ELR (cell line): Measurements from ENCODE around the gene RUNX1.

Experiments used
- DNase-seq: peaks from one replicate; pipeline ENCODE4 v3.0.0-alpha.2; 2015; ENCODE audit warnings: low read depth

RUNX1 gene

DNA sequence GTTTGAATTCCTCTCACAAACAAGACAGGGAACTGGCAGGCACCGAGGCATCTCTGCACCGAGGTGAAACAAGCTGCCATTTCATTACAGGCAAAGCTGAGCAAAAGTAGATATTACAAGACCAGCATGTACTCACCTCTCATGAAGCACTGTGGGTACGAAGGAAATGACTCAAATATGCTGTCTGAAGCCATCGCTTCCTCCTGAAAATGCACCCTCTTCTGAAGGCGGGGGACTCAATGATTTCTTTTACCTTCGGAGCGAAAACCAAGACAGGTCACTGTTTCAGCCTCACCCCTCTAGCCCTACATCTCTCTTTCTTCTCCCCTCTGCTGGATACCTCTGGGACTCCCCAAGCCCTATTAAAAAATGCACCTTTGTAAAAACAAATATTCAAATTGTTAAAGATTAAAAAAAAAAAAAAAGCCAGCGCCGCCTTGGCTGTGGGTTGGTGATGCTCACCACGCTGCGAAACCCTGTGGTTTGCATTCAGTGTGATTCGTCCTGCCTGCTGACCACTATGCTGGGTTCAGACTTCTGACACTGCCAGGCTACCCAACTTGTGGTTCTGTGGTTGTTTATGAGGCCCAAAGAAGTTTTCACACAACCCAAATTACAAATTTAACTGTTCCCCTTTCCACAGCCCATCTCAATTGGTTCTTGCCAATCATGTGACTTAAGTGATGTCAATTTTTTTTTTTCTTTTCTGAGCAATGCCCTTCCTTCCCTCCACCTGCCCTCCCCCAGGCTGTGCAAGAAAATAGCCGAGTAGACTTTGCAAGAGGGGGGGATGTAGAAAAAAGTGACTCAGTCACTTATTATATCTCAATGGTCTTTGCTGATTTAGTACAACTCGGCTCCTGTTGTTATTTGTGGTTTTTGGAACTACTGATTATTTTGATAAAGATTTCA, at the start of gene RUNX1:
Gene RUNX1, minus strand, starts transcription at position 597 of the 912 bp plus-strand sequence.
- peak; percentile 90 for DNase-seq

GRCh38 chr21:35097525-35097924, 48.4 kb upstream of the RUNX1 start:
- no peak for DNase-seq

GRCh38 chr21:35096959-35097358, 47.9 kb upstream of the RUNX1 start:
- DNase-seq = no peak

DNA sequence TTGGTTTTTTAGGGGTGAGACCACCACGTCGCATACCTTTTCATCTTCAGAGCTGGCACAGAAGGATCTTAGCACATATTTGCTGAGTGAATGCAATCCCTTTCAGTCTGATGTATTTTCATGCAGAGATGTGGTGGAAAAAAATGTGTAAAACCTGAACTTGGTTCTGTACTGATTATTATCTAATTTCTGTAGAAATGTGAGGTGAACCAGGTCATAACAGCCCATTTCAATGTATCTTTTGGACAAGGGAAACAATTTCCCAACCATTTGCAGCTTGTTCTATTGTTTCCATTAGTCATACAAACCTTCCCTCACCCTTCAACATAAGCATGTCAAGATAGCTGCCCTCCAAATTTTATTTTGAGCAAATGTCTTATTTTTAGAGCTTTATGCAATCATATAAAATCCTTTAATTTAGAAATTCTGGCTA, 46.8 kb upstream of the RUNX1 start:
- no peak for DNase-seq

- DNase-seq = no peak
Measured at GRCh38 chr21:35093514-35093913, 44.4 kb upstream of the RUNX1 start.

DNA sequence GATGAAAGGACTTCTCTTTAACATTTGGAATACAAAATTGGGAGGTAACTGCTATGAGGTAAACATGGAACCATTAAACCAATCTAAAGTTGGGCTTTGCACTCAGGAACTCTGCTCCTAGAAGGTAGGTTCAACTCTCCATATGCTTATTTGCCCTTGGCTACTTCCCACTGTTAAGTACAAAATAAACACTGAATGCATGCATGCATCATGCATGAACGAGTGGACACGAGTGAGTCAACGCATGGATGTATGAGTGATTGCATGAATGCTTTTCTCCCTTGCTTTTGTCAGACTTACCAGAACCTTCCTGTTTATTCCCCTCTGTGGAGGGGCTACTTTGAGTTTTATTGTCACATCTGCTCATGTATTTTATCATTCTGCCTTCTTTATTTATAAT, 42.4 kb upstream of the RUNX1 start:
- peak; percentile 23 for DNase-seq

DNA sequence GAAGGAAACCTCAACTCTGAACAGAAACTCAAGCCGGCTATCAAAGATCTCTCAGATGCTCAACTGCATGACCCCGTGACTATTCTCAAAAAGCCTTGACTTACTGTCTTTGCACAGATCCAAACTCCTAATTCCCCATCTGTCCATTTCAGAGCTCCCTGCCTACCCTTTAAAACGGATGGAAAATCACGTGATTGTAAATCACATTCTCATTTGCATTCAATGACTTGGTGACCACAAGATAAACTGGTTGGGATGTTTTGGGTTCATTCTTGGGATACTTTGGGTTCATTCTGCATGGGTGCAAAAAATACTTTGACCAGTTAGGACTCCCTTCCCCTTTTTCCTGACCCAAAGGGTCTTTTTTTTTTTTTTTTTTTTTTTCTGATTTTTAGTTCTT, 41.3 kb upstream of the RUNX1 start:
- no peak for DNase-seq

- peak; percentile 48 for DNase-seq
Measured at GRCh38 chr21:35088319-35088771, 39.2 kb upstream of the RUNX1 start.

DNA sequence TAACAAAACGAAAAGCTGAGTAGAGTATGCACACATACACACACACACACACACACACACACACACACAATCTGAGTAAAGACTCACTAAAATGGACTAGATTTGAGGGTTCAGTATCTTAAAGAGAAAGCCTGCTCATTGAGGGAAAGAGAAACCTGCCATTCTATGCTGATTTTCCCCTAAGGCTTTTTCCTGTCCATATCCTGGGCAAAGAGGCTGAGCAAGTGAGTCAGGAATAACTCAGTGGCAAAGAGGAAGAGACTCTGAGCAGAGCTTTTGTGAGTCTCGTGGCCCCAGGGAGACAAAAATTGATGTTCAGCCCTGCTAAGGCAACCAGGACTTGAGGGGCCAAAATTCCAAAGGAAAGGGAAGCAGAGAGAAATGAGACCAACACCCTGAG, 37.3 kb upstream of the RUNX1 start:
- DNase-seq = peak; percentile 89

GRCh38 chr21:35084869-35085268, 35.8 kb upstream of the RUNX1 start:
- peak; percentile 94 for DNase-seq

DNA sequence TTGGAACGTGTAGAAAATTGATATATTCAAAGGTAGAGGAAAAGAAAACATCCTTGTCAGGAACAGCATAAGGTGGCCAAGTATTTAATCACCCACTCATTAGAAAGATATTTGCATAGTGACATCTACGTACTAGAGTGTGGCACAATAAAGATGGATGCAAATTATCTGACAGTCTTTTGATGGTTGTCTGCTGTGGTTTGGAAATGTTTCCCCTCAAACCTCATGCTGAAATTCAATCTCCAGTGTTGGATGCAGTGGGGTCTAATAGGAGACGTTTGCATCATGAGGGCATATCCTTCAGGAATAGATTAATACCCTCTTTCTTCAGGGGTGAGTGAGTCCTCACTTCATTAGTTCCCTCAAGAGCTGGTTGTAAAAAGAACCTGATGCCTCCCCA, 34.1 kb upstream of the RUNX1 start:
- DNase-seq = no peak

DNA sequence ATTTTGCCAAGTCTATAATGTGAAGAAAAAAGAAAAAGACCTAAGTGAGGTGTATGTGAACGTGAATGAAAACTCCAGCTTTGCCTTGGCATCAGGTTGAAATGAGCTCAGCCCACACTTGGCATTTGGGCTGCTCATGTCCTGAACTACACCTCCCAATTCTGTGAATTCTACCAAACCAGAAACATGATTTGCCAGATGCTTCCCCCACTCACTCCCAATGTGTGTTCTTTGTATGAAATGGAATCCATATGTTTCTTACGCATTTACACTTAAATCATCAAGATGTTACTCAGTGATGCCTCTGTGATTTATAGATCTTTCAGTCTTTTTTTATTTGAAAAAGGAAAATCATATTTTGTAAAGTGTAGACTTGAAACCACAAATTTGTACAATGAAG, 32.8 kb upstream of the RUNX1 start:
- no peak for DNase-seq

- DNase-seq = peak; percentile 45
Measured at GRCh38 chr21:35079181-35079580, 30.1 kb upstream of the RUNX1 start.

DNA sequence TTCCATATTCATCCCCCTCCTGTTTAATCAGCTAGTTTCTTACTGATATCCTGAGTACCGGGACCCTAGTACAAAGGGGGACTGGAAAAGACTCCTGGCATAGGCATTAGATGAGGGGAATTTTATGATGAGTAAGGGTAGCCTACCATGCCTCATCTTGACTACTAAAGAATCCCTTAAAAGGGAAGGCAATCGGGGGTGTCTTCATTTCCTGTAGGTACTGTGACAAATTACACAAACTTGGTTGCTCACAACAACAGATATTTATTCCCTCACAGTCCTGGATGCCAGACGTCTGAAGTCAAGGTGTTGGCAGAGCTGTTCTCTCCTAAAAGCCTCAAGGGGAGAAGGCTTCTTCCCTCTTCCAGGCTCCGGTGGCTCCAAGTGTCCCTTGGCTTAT, 28.9 kb upstream of the RUNX1 start:
- DNase-seq = peak; percentile 42

- DNase-seq = no peak
Measured at GRCh38 chr21:35077466-35077865, 28.4 kb upstream of the RUNX1 start.

DNA sequence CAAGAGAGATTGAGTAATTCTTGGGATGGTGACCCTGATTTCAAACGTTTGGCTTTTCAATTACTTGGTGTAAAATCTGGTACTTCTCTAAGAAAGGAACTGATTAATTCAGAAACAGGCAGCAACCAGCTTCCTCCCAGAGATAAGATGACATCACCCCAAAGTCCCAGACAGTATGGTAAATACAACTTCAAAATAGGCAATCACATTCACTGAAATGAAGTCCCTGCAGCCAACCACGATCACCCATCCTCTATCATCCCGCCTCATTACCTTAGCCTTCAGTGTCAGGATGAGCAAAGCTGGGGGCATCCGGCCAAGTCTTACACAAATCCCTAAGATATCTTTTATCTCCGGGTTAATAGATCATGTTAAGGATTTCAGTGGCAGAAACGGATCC, 26.4 kb upstream of the RUNX1 start:
- peak; percentile 60 for DNase-seq

DNA sequence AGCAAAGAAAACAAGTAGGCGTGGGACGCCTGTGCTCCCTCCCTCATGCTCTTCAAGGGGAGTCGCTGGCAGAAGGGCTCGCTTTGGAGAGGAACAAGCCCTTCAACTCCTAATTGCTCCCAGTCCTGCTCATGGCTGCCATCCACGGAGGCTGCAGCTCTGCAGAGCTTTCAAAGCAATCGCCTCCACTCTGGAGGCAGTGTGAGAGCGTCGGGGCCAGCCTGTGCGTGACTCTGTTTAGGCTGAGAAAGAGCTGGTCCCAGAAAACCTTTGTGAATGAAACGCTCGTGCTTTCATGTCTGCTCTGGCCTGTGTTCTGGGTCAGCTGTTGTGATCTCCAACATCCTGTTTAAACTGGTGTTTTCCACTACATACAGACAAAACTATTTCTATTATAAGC, 23.9 kb upstream of the RUNX1 start:
- DNase-seq = no peak

- no peak for DNase-seq
Measured at GRCh38 chr21:35072557-35072956, 23.5 kb upstream of the RUNX1 start.

GRCh38 chr21:35071347-35071746, 22.2 kb upstream of the RUNX1 start:
- DNase-seq = peak; percentile 29

GRCh38 chr21:35070436-35070835, 21.3 kb upstream of the RUNX1 start:
- no peak for DNase-seq

DNA sequence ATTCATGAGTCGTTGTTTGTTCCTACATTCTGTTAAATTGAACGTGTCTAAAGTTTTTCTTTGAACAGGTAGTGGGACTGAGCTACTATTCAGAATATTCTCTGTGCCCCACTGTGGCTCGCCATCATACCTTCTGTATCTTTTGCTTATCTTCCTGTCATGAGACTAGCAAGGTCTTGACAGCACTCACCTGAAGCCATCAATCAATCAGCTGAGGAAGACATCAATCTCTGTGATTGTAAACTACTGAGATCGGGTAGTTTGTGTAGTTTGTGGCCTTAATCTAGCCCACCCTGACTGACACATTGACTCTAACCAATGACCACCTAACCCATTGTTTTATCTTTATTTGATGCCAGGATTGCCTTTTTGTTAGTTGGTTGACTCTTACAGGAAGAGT, 17.7 kb upstream of the RUNX1 start:
- DNase-seq = no peak

GRCh38 chr21:35063428-35064172, 14.5 kb upstream of the RUNX1 start:
- no peak for DNase-seq

- no peak for DNase-seq
Measured at GRCh38 chr21:35062016-35062415, 12.9 kb upstream of the RUNX1 start.
